Fibroblast of skin of right biceps (primary cell): ENCODE results near the gene FHIT.
"Not testable (repeated sequence)": the region's sequence is repeated elsewhere in the genome, so short reads cannot be mapped to it uniquely, and the experiment has no call there.

Experiments used
- DNase-seq: peaks from one replicate; pipeline ENCODE4 v3.0.0-alpha.2; 2013

The FHIT gene

DNA sequence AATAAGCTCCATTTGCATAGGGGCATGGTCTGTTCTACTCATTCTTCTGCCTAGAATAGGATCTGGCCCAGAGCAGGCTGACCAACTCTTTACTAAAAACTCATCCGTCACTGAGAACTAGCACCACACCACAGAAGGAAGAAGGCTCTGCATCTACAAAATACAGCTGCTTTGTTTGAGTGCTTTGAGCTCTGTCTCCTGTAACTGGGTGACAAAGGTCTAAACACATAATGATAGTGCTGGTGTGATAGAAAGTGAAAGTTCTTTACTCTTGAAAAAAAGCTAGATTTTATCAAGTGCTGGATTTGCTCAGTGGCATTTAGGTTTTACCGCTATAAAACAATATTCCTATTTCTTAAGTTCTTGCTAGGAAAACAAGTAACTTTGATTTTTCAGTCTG is 140.7 kb downstream of the FHIT start:
- no peak for DNase-seq

DNA sequence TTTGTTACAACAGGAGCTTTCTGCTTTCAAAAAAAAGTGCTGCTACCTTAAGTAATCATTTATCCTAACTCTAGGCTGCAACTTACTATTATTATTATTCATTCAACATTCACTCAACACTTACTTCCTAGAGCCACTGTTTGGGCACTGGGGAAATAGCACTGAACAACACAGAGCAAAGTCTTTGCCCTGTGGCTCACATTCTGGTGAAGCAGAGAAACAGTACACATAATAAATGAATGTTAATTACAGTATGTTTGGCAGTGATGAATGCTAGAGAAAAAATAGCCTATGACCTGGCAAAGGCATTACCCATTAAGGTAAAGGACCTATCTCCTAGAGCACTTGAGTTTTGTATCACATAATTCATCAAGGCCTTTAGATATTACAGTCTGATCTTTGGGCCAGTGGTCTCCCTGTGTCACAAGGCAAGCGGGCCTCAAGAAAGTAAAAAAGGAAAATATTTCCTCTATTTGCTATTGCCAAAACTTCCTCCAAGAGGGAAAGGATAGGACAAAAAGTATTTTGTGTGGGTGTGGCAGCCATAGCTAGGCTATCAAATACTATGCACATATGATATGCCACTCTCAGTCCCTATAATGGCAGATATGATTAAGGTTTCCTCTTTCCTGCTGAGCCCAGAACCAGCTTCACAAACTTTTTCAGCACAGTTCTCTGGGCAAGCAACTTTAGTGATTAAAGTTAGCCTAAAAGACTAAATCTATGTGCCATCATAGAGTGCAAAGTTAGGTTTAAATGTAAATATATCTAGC is 142.8 kb downstream of the FHIT start:
- no peak for DNase-seq

DNA sequence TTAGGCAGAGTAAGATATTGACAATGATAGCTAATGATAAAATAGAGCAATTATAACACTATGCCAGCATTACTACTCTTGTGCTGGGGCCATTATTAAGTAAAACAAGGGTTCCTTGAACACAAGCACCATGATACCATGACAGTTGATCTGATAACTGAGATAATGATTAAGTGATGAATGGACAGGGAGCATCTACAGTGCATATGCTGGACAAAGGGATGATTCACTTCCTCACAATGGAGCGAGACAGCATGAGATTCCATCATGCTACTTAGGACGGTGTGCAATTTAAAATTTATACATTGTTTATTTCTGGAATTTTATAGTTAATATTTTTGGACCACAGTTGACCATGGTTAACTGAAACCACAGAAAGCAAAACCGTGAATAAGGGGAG is 156.6 kb downstream of the FHIT start:
- DNase-seq: no peak

DNA sequence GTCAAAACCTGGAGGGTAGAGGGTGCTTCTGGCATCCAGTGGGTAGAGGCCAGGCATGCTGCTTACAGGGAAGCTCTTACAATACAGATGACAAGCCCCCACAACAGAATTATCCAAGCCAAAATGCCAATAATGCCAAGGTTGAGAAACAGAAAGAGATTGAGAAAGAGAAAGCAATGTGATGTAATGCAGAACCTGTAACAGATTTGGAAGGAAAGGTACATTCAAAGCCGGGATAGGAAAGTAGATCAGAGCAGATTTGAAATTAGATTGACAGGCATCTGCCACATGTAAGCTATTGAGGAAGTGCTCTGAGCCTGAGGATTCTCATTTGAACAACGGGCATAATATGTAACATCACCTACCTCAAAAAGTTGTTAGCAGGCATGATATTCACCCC is 157.9 kb downstream of the FHIT start:
- no peak for DNase-seq

DNA sequence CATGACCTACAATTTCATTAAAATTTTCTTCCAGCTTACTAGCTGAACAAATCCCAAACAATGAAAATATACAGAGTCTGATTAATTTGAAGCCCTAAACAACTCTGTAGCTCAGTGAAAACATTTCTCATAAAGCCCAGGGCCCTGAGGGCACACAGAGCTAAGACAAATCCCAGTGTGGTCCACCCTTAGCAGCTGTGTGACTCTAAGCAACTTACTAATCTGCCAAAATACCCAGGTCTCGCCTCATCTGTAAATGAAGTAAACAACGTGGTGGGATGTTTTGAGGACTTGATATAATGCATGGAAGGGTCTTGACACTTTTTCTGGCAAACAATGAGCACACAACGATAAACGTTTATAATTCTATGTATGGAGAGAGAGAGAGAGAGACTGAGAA is 158.4 kb downstream of the FHIT start:
- DNase-seq: no peak

DNA sequence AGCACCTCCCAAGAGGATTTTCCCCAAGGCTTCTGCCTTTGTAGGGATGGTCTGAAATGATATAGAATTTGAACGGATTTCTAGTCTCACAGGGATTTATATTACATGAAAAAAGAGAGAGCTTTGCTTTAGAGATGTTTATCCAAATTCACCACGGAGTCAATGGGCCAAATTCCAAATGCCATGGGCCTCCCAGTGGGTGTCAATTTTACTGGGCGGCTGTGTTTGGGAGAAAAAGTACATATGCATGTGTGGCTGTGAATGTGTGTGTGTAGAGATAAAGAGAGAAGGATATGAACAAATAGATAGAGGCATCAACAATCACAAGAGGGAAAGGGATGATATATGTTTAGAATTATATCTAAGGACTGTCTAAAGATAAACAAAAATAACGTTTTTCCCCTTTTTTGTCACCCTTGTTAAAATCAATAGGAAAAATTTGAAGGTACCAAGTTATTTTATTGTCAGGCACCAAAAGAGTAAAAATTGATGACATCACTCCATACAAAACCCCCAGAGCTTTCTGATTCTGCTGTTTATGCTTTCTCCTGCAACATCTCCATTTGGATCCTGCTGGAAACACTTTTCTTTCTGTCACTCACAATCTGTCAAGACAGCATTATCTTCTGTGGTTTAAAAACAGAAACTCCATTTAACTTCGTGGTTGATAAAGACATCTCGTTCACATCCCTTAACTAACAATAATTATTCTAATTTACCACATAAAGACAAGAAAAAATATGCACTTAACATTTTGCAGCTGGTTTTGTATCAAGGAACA is 160.7 kb downstream of the FHIT start:
- no peak for DNase-seq

DNA sequence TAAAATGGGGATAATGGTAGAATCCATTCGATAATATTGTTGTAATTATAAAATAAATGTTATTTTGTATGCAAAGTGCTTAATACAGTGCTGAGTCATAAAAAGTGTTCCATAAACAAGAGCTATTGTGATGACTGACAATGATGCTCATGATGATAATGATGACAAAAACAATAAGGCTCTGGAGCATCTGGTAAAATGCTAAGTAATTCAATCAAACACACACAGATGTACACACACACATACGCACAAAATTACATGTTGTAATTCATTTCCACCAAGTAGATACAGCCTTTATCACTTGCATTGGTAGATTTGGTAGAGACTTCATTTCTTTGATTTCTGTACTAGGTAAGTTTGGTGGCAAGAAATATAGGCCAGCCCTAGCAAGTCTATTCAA is 163.8 kb downstream of the FHIT start:
- DNase-seq: no peak

DNA sequence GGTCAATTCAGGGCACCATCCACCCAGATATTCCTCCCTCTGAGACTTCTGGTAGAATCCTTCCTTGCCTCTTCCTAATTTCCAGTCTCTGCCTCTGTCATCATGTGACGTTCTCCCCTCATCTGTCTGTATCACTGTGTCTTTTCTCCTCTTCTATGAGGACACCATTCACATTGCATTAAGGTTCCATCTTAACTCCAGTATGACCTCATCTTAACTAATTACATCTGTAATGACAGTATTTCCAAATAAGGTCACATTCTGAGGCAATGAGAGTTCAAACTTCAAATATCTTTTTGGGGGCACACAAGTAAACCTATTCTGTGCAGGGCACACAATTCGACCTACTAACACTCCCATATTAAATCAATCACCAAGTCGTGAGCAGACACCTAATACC is 169.7 kb downstream of the FHIT start:
- DNase-seq: no peak

DNA sequence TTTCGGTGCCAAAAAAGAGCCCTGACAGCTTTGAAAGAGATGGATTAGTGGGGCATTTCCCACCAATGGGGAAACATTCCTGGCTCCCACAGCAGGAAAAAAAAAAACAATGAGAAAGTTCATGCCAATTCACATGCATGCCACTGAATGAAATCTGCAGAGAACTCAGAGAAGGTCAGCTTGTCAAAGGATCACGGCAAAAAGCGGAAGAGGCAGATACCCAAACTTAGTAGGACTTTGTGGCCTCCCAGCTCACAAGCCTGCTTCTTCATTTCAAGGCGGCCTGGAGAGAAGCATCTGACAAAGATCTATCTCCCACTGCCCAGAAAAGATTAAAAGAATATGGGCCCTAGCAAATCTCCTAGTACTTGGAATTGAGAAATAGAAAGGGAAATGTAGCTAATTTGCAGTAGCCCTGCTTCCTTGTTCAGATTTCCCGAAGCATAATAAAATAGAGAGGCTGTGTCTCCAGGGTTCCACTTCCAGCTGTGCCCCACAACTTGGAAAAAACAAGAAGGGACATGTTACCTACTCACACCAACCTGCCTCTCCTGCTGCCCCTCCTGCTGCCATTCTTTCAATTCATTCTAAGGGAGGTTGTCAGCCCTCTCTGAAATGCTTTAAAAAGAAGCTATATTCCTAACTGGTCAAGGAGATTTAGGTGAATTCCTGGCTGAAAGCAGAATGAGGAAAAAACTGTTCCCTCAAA is 170.4 kb downstream of the FHIT start:
- no peak for DNase-seq

DNA sequence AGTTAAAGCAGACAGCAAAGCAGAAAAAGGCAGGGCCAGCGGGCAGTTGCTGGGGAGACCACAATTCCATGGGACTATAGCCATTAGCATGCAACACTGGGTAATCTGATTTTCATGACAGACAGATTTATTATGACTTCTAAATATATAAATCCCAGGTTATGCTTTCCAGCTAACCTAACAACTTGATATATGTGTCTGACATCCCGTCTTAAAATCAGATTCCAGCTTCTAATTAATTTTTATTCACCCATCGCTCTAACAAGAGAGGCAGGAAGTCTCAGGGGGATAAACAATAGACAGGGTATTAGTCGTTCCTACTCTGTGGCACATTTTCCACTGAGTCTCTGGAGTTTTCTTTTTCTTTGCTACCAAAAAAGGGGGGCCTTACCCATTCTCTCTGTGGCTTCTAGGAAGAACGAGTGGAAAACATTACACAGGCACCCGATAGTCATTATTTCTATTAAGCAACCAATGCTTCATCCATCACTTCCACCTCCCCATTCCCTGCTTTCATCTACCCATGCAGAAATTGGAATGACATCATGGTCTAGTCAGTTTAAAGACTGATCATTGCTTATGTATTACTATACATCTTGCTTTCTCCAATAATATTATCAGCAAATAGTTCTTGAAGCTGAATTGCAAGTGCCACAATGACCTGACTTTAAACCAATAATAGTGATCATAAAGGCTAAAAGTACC is 173.1 kb downstream of the FHIT start:
- DNase-seq: no peak

DNA sequence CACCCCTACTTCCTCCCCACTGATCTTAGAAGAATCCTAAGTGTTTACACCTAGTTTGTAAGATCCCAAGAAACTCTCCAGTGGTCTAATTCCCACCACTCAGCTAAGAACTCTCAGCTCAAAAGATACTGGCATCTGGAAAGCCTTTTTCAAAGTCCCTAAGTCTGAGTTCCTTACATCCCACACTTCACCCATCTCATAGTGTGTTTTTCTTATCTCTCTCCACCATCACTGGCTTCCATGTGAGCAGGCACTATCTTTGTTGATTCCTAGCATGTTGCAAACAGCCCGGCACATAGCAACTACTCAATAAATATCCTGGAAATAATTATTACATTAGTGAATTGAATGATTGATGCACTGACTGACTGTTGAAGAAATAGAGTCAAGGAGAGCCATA is 173.7 kb downstream of the FHIT start:
- no peak for DNase-seq

DNA sequence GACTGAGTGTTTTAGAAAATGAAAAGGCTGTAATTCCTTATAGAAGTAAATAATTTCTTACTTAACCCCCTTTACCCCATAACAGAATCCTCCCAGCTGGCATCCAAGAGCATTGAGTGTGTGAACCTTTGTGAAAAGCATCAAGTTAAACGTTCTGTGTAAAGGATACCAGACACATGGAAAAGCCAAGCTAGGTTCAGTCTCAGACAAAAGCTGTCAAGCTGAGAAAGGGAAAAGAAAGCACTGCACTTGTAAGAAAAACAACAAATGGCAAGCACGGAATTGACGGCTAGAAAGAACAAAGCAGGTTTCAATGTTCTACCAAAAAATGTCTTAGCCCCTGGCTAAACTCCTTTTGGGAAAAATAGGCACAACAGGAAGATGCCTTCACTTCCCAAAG is 176.5 kb downstream of the FHIT start:
- DNase-seq: no peak

DNA sequence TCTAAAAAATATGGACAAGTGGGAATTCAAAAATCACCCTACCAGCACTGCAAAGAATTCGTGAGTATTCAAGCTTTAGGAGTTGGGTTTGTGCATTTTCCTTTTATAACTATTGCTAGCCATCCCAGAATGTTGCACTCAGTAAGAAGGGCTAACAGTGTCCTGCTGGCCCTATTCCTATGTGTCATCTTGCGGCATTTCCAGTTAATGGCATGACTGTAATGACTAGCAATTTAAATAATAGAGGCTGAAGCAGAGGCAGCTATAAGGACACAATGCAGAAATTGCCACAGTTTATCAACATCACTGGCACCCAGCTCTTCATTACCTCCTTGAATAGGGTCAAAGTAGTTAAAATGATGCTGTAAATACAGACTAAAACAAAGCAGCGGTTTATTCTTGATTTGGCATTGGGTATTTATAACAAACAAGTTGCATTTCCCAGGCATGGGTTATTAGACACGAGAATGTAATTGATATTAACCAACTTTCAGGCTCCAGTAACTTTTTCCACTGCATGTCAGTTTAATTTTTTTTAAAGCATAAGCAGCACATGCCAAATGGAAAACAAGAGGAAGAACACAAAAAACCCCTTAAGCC is 177.6 kb downstream of the FHIT start:
- DNase-seq: no peak

DNA sequence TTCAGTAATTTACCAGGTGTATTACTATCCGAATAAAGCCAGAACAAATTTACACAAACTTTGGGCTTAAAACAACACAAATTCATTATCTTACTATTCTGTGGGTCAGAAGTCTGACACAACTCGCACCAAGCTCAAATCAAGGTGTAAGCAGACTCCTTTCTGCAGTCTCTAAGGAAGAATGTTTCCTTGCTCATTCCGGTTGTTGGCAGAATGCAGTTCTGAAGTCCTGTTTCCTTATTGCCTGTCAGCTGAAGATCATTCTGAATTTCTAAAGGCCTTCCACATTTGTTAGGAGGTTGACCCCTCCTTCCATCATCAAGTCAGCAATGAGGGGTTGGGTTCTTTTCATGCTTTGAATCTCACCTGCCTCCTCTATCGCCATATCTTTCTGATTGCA is 183.2 kb downstream of the FHIT start:
- DNase-seq: no peak

DNA sequence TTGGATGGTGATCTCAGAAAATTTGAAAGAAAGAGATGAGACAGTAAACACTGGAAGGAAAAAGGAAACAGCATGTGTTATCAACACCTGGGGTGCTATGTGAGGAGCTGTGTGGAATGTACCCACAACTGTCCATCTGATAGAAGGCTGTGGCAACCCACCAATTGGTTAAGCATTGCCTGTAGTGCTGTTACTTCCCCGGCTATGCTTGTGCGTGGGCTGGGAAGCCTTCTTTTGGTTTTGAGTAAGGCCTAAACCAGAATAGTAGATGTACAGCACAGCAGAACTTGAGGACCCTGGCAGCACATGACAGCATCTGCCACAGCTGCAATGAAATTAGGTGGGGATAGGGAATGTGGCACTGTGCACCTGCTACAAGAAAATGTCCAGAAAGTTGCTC is 184.5 kb downstream of the FHIT start:
- DNase-seq: no peak

DNA sequence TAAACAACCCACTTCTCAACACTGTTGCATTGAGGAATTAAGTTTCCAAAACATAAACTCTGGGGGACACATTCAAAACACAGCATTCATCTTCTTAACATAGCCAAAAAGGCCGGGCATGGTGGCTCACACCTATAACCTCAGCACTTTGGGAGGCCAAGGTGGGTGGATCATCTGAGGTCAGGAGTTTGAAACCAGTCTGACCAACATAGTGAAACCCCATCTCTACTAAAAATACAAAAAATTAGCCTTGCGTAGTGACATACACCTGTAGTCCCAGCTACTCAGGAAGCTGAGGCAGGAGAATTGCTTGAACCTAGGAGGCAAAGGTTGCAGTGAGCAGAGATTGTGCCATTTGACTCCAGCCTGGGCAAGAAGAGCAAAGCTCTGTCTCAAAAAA is 185.0 kb downstream of the FHIT start:
- not testable (repeated sequence) for DNase-seq

DNA sequence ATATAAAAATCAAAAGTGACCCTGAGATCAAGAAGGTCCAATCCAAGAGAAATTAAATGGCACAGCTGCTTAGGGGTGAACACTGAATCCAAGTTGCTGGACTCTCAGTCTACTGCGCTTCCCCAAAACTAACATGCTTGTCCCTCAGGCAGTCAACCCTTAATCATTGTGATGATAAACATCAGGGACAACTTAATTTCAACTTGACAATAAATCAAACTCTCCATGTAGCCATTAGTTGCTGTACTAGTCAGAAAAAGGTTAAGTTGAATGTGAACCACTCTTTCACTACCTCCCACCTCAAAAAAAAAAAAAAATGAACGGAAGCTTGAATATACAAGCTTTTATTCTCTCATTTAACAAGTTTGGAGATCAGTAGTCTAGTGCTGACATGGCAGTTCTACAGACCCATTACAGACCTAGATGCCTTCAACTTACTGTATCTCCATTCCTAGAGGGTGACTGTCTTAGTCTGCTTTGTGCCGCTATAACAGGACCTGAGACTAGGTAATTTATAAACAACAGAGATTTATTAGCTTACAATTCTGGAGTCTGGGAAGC is 185.7 kb downstream of the FHIT start:
- DNase-seq: no peak

DNA sequence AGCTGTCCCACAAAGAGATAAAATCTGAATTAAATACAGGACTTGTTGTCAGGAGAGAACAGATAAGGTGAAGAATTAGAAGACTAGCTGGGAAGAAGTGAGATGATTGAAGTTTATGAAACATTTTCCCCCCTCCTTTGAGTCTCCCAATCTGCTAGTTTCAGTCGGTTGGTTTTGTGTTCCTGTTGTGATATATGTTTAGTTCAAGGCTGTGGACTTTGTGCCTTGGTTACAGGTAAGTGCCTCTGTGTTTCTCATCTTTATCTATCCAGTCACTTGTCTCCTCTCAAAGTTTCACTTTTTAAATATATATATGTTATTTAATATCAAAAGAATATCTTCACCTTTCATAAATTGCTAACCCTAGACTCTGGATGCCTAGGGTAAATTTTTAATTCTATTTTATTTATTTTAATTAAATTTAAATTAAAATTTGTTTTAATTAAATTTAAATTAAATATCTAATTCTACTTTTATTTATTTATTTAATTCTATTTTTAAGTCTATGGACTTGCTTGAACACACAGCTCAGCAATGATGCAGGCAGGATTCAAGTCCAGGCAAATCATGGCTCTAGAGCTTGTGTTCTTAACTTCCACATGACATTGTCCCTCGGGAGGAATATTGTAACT is 190.0 kb downstream of the FHIT start:
- DNase-seq: no peak

DNA sequence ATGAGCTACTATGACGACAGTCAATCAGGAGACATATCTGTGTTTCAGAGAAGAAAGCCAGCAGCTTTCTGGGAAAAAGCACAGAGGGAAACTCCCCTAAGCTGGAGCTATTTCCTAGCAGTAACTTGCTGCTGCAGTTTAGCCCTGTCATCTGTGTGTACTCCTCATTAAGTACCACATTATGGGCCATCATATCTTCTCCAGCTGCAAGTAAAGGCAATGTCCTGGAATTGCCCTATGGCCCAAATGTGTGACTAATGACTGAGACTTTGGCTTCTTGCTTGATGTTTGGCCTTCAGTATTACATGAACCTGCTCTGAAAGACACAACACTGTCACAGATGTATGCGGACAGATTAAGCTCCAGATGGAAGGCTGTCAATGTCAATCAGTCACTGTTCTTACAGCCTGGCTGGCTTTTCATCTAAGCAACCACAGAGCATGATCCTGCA is 190.8 kb downstream of the FHIT start:
- DNase-seq: no peak

DNA sequence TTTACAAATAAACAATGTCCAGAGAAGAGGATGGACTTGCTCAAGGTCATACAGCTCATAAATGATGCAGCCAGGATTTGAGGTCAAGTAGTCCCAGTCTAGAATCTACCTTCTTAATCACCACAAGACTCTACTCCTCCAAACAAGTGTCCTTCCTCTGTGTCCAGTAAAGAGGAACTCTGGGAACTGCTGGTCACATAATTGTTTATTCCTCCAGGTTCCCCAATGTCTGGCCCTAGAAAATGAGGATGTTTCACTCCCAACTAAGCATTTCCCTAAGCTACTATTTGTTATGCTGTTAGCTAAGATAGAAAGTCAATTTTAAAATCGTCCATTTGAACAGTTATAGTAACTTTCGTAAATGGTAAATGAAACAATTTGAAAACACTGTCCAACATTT is 192.4 kb downstream of the FHIT start:
- no peak for DNase-seq

DNA sequence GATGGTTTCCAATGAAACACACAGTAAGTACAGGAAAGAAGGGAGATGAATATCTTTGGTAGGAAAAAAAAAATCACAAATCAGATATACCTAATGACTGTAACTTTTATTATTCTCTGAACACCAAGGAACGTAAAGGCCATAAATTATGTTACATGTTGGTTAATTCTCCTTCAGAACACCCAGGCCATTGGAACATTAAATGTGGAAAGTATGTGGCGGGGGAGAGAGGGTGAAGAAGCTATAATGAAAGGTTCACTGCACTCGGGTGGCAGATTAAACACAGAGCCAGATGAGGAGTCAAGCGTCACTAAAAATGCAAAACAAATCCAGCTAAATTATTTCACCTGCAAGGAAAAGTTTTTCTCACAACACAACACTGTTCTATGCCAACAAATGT is 193.8 kb downstream of the FHIT start:
- DNase-seq: no peak

DNA sequence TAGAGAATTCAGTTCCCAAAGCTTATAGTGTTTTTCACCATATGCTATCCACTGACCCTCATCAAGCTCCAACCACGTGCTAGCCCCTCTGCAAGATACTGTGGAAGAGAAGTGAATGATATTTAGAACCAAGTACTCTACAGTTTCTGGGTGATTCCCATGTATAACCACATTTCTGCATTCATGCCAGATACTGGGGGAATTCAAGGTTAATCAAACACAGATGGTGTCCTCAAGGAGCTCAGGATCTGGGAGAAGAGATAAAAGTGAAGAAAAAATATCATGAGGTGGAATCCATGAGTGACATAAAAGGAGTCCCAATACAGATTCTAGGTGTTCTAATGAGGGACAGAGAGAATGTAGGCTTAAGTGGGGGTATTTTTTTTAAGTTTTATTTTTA is 195.8 kb downstream of the FHIT start:
- DNase-seq: no peak
